ENCODE measurements around the gene RAB34.

The RAB34 gene

DNA sequence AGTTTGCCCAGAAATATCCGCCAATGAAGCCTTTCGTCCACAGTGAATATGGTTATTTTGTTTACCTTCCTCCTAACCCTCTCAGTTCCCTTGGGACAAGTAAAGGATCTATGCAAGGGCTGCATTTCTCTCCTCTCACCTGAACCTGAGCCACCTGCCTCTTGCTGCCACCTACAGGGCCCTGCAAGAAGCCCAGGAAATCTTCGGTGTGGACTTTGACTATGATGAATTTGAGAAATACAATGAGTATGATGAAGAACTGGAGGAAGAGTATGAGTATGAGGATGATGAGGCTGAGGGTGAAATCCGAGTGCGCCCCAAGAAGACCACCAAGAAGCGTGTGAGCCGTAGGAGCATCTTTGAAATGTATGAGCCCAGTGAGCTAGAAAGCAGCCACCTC is 41.7 kb downstream of the RAB34 start:
- no peak for DNase-seq (ENCODE audit: low read depth)

DNA sequence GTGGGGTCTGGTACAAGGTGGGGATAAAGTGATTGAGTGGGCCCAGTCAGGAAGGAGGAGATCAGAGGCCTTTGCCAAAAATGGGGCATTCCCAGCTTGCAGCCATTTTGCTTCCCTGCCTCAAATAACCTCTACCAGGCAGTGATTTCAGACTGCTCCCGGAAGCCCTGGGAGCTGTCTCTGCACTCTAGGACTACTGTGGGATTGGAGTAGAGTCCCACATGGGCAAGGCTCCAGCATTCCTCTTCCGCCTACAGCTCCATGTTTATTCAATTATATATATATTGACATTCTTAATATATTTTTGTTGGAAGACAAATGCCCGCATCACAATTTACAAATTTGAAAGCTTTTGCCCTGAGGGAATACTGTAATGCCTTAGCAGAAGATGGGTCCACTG is 42.2 kb downstream of the RAB34 start:
- DNase-seq (ENCODE audit: low read depth), result no peak

GRCh38 chr17:28669918-28670317 is 47.8 kb downstream of the RAB34 start:
- no peak for DNase-seq (ENCODE audit: low read depth)

GRCh38 chr17:28667870-28668269 is 49.8 kb downstream of the RAB34 start:
- no peak for DNase-seq (ENCODE audit: low read depth)

DNA sequence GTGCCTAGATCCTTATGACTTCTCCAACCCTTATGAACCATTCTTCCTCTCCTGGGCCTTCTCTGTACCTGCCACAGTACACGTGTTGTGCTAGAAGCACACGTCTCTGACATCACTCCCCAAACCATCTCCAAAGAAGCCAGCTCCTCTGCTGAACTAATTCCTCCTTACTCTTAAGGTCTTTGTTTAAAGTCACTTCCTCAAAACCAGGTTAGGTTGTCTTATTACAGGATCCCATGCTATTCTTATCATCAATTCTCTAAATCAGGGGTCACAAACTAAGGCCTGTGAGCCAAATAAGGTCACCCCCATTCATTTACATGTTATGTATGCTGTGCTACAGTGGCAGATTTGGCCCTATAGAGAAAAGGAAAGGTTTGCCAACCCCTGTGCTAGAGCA is 51.7 kb downstream of the RAB34 start:
- DNase-seq (ENCODE audit: low read depth), result no peak
